ENCODE results near the gene DCP1A.

Gene DCP1A

DNA sequence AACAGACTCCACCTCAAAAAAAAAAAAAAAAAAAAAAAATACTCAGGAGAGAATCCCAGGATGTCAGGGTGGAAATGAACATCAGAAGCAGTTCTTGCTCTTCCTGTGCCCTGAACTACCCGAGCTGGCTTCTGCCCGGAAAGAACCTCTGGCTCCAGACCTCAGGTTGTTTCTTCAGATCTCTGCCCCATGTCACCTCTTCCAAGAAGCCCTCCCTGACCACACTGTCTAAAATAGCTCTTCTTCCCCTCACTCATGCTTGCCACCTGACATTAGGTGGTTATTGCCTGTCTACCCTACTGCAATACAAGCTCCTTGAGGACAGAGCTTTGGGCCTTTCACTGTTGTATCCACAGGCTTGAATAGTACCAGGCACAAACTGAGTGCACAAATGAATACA lies 99.7 kb downstream of the DCP1A start:
- no peak for DNase-seq (ENCODE audit: extremely low read depth, low read depth)
- TF ChIP-seq CTCF (IDR thresholded peaks at IDR 0.05; ENCODE audit: low read depth, low read length), result no peak

DNA sequence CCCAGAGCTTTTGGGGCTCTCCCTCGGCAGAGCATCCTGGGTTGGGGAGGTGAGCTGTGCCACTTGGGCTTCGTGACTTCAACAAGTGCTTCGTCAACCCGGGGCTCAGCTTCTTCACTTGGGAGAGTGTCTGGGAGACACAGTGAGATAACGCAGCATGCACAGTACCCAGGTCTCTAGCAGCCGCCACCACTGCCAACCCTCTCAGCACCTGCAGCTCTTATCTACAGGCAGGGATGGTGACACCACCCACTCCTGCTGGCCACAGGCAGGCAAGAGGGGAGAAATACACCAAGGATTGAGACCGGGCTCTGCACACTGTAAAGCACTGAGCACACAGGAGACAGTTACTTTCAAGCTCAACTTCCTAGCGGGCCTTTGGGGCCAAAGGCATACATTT lies 103.1 kb downstream of the DCP1A start:
- TF ChIP-seq CTCF (IDR thresholded peaks at IDR 0.05; ENCODE audit: low read depth, low read length), result no peak
- DNase-seq (ENCODE audit: extremely low read depth, low read depth), result no peak

DNA sequence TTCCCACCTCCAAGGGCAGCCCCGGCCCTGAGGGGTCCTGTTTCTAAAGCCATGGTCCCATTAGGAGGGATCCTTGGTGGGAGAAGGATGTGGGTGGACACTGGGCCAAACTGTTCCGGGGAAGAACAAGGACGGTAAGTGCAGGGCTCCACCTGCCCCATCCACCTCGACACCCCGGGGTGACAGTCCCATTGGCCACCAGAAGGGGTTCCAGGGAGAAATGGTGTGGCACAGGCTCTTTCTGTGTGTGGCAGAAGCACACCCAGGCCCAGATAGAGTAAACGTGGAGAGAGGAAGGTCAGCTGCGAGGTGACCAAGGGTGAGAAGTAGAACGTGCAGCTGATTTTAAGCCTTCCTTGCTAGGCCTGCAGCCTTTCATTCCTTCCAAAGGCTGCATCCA lies 103.6 kb downstream of the DCP1A start:
- TF ChIP-seq CTCF (IDR thresholded peaks at IDR 0.05; ENCODE audit: low read depth, low read length), result no peak

GRCh38 chr3:53243165-53243564 lies 104.2 kb downstream of the DCP1A start:
- TF ChIP-seq CTCF (IDR thresholded peaks at IDR 0.05; ENCODE audit: low read depth, low read length), result peak; percentile 25
- peak; percentile 89 for DNase-seq (ENCODE audit: extremely low read depth, low read depth)

More for the DNA sequence above, 103.6 kb downstream of the DCP1A start:
- no peak for DNase-seq (ENCODE audit: extremely low read depth, low read depth)

- no peak for TF ChIP-seq CTCF (IDR thresholded peaks at IDR 0.05; ENCODE audit: low read depth, low read length)
- DNase-seq (ENCODE audit: extremely low read depth, low read depth), result no peak
Observed at GRCh38 chr3:53242642-53243041, 104.7 kb downstream of the DCP1A start.

- no peak for DNase-seq (ENCODE audit: extremely low read depth, low read depth)
- no peak for TF ChIP-seq CTCF (IDR thresholded peaks at IDR 0.05; ENCODE audit: low read depth, low read length)
Observed at GRCh38 chr3:53242155-53242554, 105.2 kb downstream of the DCP1A start.

DNA sequence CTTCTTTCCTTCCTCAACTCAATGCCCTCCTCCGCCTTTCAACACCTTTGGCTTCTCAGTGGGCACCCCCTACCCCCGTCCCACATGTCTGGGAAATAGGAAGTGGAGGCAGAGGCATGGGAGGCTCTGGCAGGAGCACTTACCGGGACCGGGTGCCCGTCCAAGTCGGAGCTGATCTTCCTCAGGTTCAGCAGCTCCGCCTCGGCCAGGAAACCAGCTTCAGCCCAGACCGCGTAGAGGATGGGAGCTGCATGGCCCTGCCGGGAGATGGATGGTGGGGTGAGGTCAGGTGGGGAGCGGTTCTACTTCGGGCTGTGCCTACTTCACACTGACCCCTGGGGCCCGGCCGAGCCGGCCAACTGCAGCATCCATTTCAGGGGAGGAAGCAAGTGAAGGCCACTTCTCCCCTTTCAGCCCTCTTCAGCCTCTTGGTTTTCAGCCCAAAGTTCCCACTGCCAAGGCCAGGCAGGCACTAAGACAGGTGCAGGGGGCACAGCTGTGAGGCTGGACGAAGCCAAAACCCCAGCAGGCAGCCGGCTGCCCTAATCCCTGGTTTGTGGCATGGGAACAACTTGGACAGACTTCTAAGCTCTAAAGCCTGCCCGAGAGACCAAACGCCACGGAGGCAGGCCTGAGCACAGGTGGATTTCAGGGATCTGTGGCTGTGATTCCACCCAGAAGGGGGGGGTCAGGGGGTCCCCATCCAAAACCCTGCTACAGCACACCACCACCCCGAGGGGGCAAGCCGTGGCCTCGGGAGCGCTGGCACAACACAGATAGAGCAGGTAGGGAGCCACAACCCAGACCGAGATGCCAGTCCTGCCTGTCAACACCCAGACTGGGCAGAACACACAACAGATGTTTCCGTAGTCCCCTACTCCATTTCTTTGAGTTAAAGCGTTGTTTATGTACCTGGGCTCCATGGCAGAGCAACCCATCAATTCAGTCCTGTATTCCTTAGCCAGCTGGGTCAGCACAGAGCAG lies 106.1 kb downstream of the DCP1A start:
- DNase-seq (ENCODE audit: extremely low read depth, low read depth), result no peak
- TF ChIP-seq CTCF (IDR thresholded peaks at IDR 0.05; ENCODE audit: low read depth, low read length), result no peak

All from AG09319 (cell line).